Esophagus (tissue), 2 donors: ENCODE measurements around the gene LIMD2. TPM values are rescaled to one million over a fixed set of nuclear protein-coding genes. Genes with fewer than 3 reads are reported as not detected.

Experiments used
- H3K27ac ChIP-seq, 2 donors: one replicate each; pipeline ENCODE4 v1.5.1; 2013; ENCODE audit warnings: low read depth in 2 of 2, mild to moderate bottlenecking in 2 of 2, inconsistent platforms in 1 of 2, low read length in 1 of 2, moderate library complexity in 1 of 2
- H3K27me3 ChIP-seq, 2 donors: one replicate each; pipeline ENCODE4 v1.6.1; 2013; ENCODE audit warnings: low read length in 2 of 2, control low read depth in 1 of 2, mild to moderate bottlenecking in 1 of 2; ENCODE audit not compliant: insufficient read depth in 2 of 2, control insufficient read depth in 1 of 2
- H3K36me3 ChIP-seq, 2 donors: one replicate each; pipeline ENCODE4 v1.6.1; 2013; ENCODE audit warnings: low read length in 1 of 2; ENCODE audit not compliant: control insufficient read depth in 2 of 2, insufficient read depth in 2 of 2
- H3K4me1 ChIP-seq, 2 donors: one replicate each; pipeline ENCODE4 v1.6.1; 2013; ENCODE audit warnings: low read length in 1 of 2; ENCODE audit not compliant: control insufficient read depth in 2 of 2, insufficient read depth in 2 of 2
- H3K4me3 ChIP-seq, 2 donors: one replicate each; pipeline ENCODE4 v1.5.1; 2013; ENCODE audit warnings: low read length in 2 of 2, mild to moderate bottlenecking in 2 of 2, low read depth in 1 of 2, moderate library complexity in 1 of 2
- H3K9me3 ChIP-seq, 2 donors: one replicate each; pipeline ENCODE4 v1.6.1; 2013; ENCODE audit warnings: mild to moderate bottlenecking in 2 of 2, low read depth in 1 of 2, low read length in 1 of 2, moderate library complexity in 1 of 2; ENCODE audit not compliant: control insufficient read depth in 2 of 2, insufficient read depth in 1 of 2
- WGBS, 2 donors: extraction: QIAGEN DNeasy Blood & Tissue Kit; methylation state at CpG; one replicate each; pipeline ENCODE4 v1.1.7; 2013; 5-methylcytosine and 5-hydroxymethylcytosine counted together
- polyA plus RNA-seq, 2 donors: library from polyadenylated mRNA; stranded (reverse); fragments of 200-250 nt; gene quantifications; one replicate each; pipeline ENCODE4 v1.2.3, GENCODE V29; 2013
- donor health status: healthy with polysubstance abuse.
- donor health status: Bipolar disorder and iron deficiency.

Gene LIMD2
- polyA plus RNA-seq, 2 donors, result 4.6 to 6.3 TPM

- Histone ChIP-seq H3K4me3 (no peak overlapping the region), H3K36me3 (peaks cover 2 to 8% of the 10 kb centered on the region in 2 donors), H3K4me1 (peaks cover 0 to 3% of the 10 kb centered on the region in 2 donors), H3K9me3 (no peaks in the 10 kb centered on the region), H3K27ac (peak overlapping the region; percentile 59 to 66), H3K27me3 (no peaks in the 10 kb centered on the region)
- WGBS, 2 donors, result 35 to 39% methylated on average over 4 of the region's 4 CpGs
Measured at GRCh38 chr17:63675231-63675606, 24.7 kb downstream of the LIMD2 start.

- WGBS, 2 donors, result 90 to 98% methylated on average over 2 of the region's 2 CpGs
- peaks cover 2 to 9% of the 10 kb centered on the region in 2 donors for H3K36me3 ChIP-seq
Measured at GRCh38 chr17:63672856-63673255, 27.1 kb downstream of the LIMD2 start.

GRCh38 chr17:63665527-63666214 lies 34.3 kb downstream of the LIMD2 start:
- Histone ChIP-seq H3K4me1 (no peaks in the 10 kb centered on the region), H3K9me3 (no peaks in the 10 kb centered on the region), H3K27me3 (no peaks in the 10 kb centered on the region), H3K27ac (peak overlapping the region in 1 of 2 donors; percentile 73), H3K4me3 (no peak overlapping the region), H3K36me3 (peaks cover 7 to 19% of the 10 kb centered on the region in 2 donors)
- WGBS, 2 donors, result 60 to 61% methylated on average over 5 of the region's 5 CpGs

More at GRCh38 chr17:63672856-63673255, 27.1 kb downstream of the LIMD2 start:
- H3K9me3 ChIP-seq, result no peaks in the 10 kb centered on the region
- H3K4me3 ChIP-seq, result no peak overlapping the region
- H3K4me1 ChIP-seq, result peaks cover 0 to 3% of the 10 kb centered on the region in 2 donors
- no peak overlapping the region for H3K27ac ChIP-seq
- H3K27me3 ChIP-seq, result no peaks in the 10 kb centered on the region

- Histone ChIP-seq H3K9me3 (no peaks in the 10 kb centered on the region), H3K27ac (no peak overlapping the region), H3K4me1 (no peaks in the 10 kb centered on the region), H3K4me3 (no peak overlapping the region), H3K27me3 (no peaks in the 10 kb centered on the region), H3K36me3 (peaks cover 3 to 5% of the 10 kb centered on the region in 2 donors)
- 89 to 93% methylated on average over 3 of the region's 3 CpGs for WGBS, 2 donors
Measured at GRCh38 chr17:63659850-63660249, 40.1 kb downstream of the LIMD2 start.

- 91% methylated on average over 1 of the region's 1 CpG for WGBS, 2 donors
- no peak overlapping the region for H3K4me3 ChIP-seq
- no peaks in the 10 kb centered on the region for H3K9me3 ChIP-seq
- peaks cover 3% of the 10 kb centered on the region in 2 donors for H3K36me3 ChIP-seq
- no peaks in the 10 kb centered on the region for H3K4me1 ChIP-seq
- H3K27ac ChIP-seq, result no peak overlapping the region
- H3K27me3 ChIP-seq, result no peaks in the 10 kb centered on the region
Measured at GRCh38 chr17:63658366-63658765, 41.6 kb downstream of the LIMD2 start.

GRCh38 chr17:63657786-63658185 lies 42.1 kb downstream of the LIMD2 start:
- H3K27ac ChIP-seq, result no peak overlapping the region
- H3K4me1 ChIP-seq, result no peaks in the 10 kb centered on the region
- no peak overlapping the region for H3K4me3 ChIP-seq
- 89 to 92% methylated on average over 3 of the region's 3 CpGs for WGBS, 2 donors
- H3K9me3 ChIP-seq, result no peaks in the 10 kb centered on the region
- H3K27me3 ChIP-seq, result no peaks in the 10 kb centered on the region
- peaks cover 4 to 5% of the 10 kb centered on the region in 2 donors for H3K36me3 ChIP-seq

GRCh38 chr17:63653050-63653449 lies 46.9 kb downstream of the LIMD2 start:
- Histone ChIP-seq H3K4me3 (no peak overlapping the region), H3K9me3 (no peaks in the 10 kb centered on the region), H3K27me3 (no peaks in the 10 kb centered on the region), H3K27ac (no peak overlapping the region), H3K4me1 (no peaks in the 10 kb centered on the region), H3K36me3 (peaks cover 5 to 6% of the 10 kb centered on the region in 2 donors)
- 25 to 31% methylated on average over 2 of the region's 2 CpGs for WGBS, 2 donors

- WGBS, 2 donors, result 64 to 71% methylated on average over 3 of the region's 3 CpGs
- Histone ChIP-seq H3K36me3 (peaks cover 2 to 12% of the 10 kb centered on the region in 2 donors), H3K27me3 (no peaks in the 10 kb centered on the region), H3K4me1 (no peaks in the 10 kb centered on the region), H3K9me3 (no peaks in the 10 kb centered on the region), H3K4me3 (no peak overlapping the region), H3K27ac (no peak overlapping the region)
Measured at GRCh38 chr17:63652106-63652505, 47.8 kb downstream of the LIMD2 start.

- 79 to 89% methylated on average over 1 of the region's 1 CpG for WGBS, 2 donors
- Histone ChIP-seq H3K4me1 (no peaks in the 10 kb centered on the region), H3K36me3 (peaks cover 2 to 17% of the 10 kb centered on the region in 2 donors), H3K27ac (no peak overlapping the region), H3K4me3 (no peak overlapping the region), H3K9me3 (no peaks in the 10 kb centered on the region), H3K27me3 (no peaks in the 10 kb centered on the region)
Measured at GRCh38 chr17:63649813-63650212, 50.1 kb downstream of the LIMD2 start.

GRCh38 chr17:63647936-63648335 lies 52.0 kb downstream of the LIMD2 start:
- Histone ChIP-seq H3K4me1 (no peaks in the 10 kb centered on the region), H3K9me3 (no peaks in the 10 kb centered on the region), H3K4me3 (no peak overlapping the region), H3K36me3 (peaks cover 0 to 17% of the 10 kb centered on the region in 2 donors), H3K27ac (no peak overlapping the region), H3K27me3 (no peaks in the 10 kb centered on the region)
